ENCODE results near the gene TRIM38. TPM values are rescaled to one million over a fixed set of nuclear protein-coding genes. Genes with fewer than 3 reads are reported as not detected.

The TRIM38 gene
- total RNA-seq, 1 donor from 2014 or later, result 7.6 TPM

GRCh38 chr6:26016245-26016962 is 53.8 kb downstream of the TRIM38 start:
- Histone ChIP-seq H3K36me3 (no peaks in the 10 kb centered on the region), H3K27ac (peak overlapping the region; percentile 80 to 86), H3K9me3 (no peaks in the 10 kb centered on the region), H3K4me3 (peak overlapping the region; percentile 36 to 73), H3K4me1 (peaks cover 0 to 3% of the 10 kb centered on the region in 2 donors), H3K27me3 (no peaks in the 10 kb centered on the region)
- intact Hi-C loops (cut with DNase I), result loop anchor here (1.0 kb wide), 1 partner anchor 13 kb away; no protein-coding TSS in a partner anchor
- no peak for TF ChIP-seq CTCF (IDR thresholded peaks at IDR 0.05)
- DNase-seq (ENCODE audit: low spot score in 2 of 2), result no peak

GRCh38 chr6:26016963-26017631 is 54.5 kb downstream of the TRIM38 start:
- DNase-seq (ENCODE audit: low spot score in 2 of 2), result no peak
- TF ChIP-seq CTCF (IDR thresholded peaks at IDR 0.05), result no peak
- Histone ChIP-seq H3K4me3 (peak overlapping the region; percentile 36 to 73), H3K9me3 (no peaks in the 10 kb centered on the region), H3K4me1 (peaks cover 0 to 3% of the 10 kb centered on the region in 2 donors), H3K27ac (peak overlapping the region; percentile 80 to 86), H3K36me3 (no peaks in the 10 kb centered on the region), H3K27me3 (no peaks in the 10 kb centered on the region)
- intact Hi-C loops (cut with DNase I), result loop anchor here (1.0 kb wide), 2 partner anchors 14 to 25 kb away; no protein-coding TSS in a partner anchor

- peak; percentile 13 to 54 (median 54) for TF ChIP-seq CTCF (IDR thresholded peaks at IDR 0.05)
- Histone ChIP-seq H3K9me3 (no peaks in the 10 kb centered on the region), H3K27me3 (no peaks in the 10 kb centered on the region), H3K4me3 (peak overlapping the region; percentile 36 to 73), H3K4me1 (peaks cover 0 to 3% of the 10 kb centered on the region in 2 donors), H3K36me3 (no peaks in the 10 kb centered on the region), H3K27ac (peak overlapping the region; percentile 80 to 86)
- peak; percentile 75 to 94 for DNase-seq (ENCODE audit: low spot score in 2 of 2)
- intact Hi-C loops (cut with DNase I), result loop anchor here (1.0 kb wide), 1 partner anchor 25 kb away; no protein-coding TSS in a partner anchor
Measured at GRCh38 chr6:26017632-26017966, 55.0 kb downstream of the TRIM38 start.

GRCh38 chr6:26019261-26019830 is 56.7 kb downstream of the TRIM38 start:
- H3K36me3 ChIP-seq, result no peaks in the 10 kb centered on the region
- H3K27ac ChIP-seq, result peak overlapping the region in 1 of 2 donors; percentile 98
- intact Hi-C loops (cut with DNase I), result no loop called here
- no peaks in the 10 kb centered on the region for H3K9me3 ChIP-seq
- no peak for TF ChIP-seq CTCF (IDR thresholded peaks at IDR 0.05)
- H3K4me3 ChIP-seq, result no peak overlapping the region
- H3K27me3 ChIP-seq, result no peaks in the 10 kb centered on the region
- H3K4me1 ChIP-seq, result peaks cover 0 to 3% of the 10 kb centered on the region in 2 donors
- no peak for DNase-seq (ENCODE audit: low spot score in 2 of 2)

- Histone ChIP-seq H3K4me3 (peak overlapping the region; percentile 74 to 75), H3K4me1 (peaks cover 0 to 6% of the 10 kb centered on the region in 2 donors), H3K9me3 (no peaks in the 10 kb centered on the region), H3K27me3 (no peaks in the 10 kb centered on the region), H3K36me3 (no peaks in the 10 kb centered on the region), H3K27ac (peak overlapping the region; percentile 97 to 98)
- intact Hi-C loops (cut with DNase I), result loop anchor here (5.0 to 10.0 kb wide), 4 partner anchors 535 to 1815 kb away; a partner anchor contains a TSS
- no peak for TF ChIP-seq CTCF (IDR thresholded peaks at IDR 0.05)
- no peak for DNase-seq (ENCODE audit: low spot score in 2 of 2)
Measured at GRCh38 chr6:26019967-26020328, 57.3 kb downstream of the TRIM38 start.
